ENCODE measurements around the gene SLC1A4. TPM values are rescaled to one million over a fixed set of nuclear protein-coding genes. Genes with fewer than 3 reads are reported as not detected.

The SLC1A4 gene
- total and polyA plus RNA-seq, 10 of the 15 experiments (the other 5 are each of a cell fraction or from before 2014, with no cell fraction given): 10.8 to 43.2 (median 27.7) TPM

DNA sequence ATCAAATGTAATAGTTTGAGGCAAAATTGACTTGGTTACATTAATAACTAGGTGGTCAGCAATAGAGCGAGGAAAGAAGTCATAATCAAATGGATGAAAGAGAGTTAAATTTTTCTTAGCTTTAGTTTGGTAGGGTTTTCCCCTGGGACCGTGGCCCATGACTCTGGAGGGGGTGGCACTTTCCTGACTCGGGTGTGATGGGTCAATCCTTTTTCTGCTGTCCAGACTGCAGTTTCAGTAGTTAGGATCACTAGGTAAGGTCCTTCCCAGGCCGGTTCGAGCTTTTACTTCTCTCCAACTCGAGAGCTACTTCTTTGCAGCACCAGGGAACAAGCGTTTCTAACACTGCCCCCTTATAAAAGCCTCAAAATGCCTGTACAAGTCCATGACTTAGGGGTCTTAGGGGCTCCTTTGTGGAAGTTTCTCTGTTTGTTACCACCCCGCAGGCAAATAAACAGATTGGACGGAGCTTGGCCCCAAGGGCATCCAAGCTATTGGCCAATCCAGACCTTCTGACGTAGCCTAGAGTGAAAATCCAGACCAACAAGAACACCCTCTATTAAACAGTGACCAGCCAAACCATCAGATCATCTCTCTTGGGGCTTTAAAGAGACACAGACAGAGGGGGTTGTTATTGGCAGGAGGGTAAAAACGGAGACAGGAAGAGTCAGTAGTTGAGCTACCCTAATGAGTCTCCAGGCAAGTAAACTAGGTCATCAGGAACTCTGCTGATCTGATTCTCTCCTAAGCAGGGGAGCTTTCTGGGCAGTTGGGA lies 57.6 kb downstream of the SLC1A4 start:
- ChIA-PET CTCF (interaction anchor here (0.9 to 1.8 kb wide), 4 partner anchors 9 to 460 kb away, joined by 3 to 7 read pairs (median 3); no protein-coding TSS in a partner anchor), SMC1A (ENCODE audit: uncharacterized antibody, unreplicated experiment) (interaction anchor here (0.9 to 2.6 kb wide), 6 partner anchors 8 to 132 kb away, joined by 3 to 6 read pairs (median 4); no protein-coding TSS in a partner anchor), RAD21 (ENCODE audit: unreplicated experiment) (interaction anchor here (0.6 to 0.9 kb wide), 2 partner anchors 8 to 104 kb away, joined by 3 read pairs; no protein-coding TSS in a partner anchor), POLR2A (no interaction called here)
- Histone ChIP-seq H3K4me3 (no peak overlapping the region), H3K27me3 (replicated peaks in 1 of 2; ENCODE audit: control insufficient read depth in 2 of 2, insufficient read depth in 2 of 2, low read length in 1 of 2) (no peaks in the 10 kb centered on the region), H4K20me1 (ENCODE audit: control insufficient read depth, insufficient read depth) (no peaks in the 10 kb centered on the region), H3K36me3 (ENCODE audit: control insufficient read depth in 2 of 2, insufficient read depth in 2 of 2, low read length in 1 of 2) (no peaks in the 10 kb centered on the region), H3K9me3 (replicated peaks; ENCODE audit: control insufficient read depth, insufficient read depth, low read length) (peaks cover 29% of the 10 kb centered on the region), H3K9ac (ENCODE audit: control insufficient read depth, insufficient read depth, low read length) (no peak overlapping the region), H3K4me1 (ENCODE audit: control insufficient read depth, insufficient read depth, low read length) (peaks cover 3% of the 10 kb centered on the region), H3K27ac (ENCODE audit: control insufficient read depth, insufficient read depth) (no peak overlapping the region), H3K79me2 (ENCODE audit: control insufficient read depth, insufficient read depth, low read length) (no peaks in the 10 kb centered on the region), H3K4me2 (ENCODE audit: control insufficient read depth, insufficient read depth) (no peak overlapping the region), H2AFZ (ENCODE audit: control insufficient read depth, low read depth, low read length) (no peak overlapping the region)
- BruUV-seq (replicated peaks): no TSS peak
- intact Hi-C loops (cut with micrococcal nuclease; ENCODE audit: unreplicated experiment): no loop called here
- in situ Hi-C loops (cut with MboI): no loop called here
- no peak for FAIRE-seq
- ATAC-seq: no peak
- 74% methylated on average over 11 of the region's 11 CpGs for WGBS (ENCODE audit: insufficient coverage, insufficient replicate concordance, low lambda C conversion rate, missing lambda C conversion rate)
- DNase-seq (ENCODE audit: low read depth, low spot score): no peak
- TF ChIP-seq YY1 (IDR thresholded peaks at IDR 0.05; ENCODE audit: low read depth, low read length): no peak
- no peak for TF ChIP-seq PAX8 (IDR thresholded peaks at IDR 0.05)
- TF ChIP-seq, protein P1, sequence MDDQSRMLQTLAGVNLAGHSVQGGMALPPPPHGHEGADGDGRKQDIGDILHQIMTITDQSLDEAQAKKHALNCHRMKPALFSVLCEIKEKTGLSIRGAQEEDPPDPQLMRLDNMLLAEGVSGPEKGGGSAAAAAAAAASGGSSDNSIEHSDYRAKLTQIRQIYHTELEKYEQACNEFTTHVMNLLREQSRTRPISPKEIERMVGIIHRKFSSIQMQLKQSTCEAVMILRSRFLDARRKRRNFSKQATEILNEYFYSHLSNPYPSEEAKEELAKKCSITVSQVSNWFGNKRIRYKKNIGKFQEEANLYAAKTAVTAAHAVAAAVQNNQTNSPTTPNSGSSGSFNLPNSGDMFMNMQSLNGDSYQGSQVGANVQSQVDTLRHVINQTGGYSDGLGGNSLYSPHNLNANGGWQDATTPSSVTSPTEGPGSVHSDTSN (IDR thresholded peaks at IDR 0.05; ENCODE audit: insufficient replicate concordance, low read depth, low read length): no peak
- TF ChIP-seq ESRRA (IDR thresholded peaks at IDR 0.05; ENCODE audit: low read length): no peak
- TF ChIP-seq NR2C1 (IDR thresholded peaks at IDR 0.05): no peak
- TF ChIP-seq, protein P2, sequence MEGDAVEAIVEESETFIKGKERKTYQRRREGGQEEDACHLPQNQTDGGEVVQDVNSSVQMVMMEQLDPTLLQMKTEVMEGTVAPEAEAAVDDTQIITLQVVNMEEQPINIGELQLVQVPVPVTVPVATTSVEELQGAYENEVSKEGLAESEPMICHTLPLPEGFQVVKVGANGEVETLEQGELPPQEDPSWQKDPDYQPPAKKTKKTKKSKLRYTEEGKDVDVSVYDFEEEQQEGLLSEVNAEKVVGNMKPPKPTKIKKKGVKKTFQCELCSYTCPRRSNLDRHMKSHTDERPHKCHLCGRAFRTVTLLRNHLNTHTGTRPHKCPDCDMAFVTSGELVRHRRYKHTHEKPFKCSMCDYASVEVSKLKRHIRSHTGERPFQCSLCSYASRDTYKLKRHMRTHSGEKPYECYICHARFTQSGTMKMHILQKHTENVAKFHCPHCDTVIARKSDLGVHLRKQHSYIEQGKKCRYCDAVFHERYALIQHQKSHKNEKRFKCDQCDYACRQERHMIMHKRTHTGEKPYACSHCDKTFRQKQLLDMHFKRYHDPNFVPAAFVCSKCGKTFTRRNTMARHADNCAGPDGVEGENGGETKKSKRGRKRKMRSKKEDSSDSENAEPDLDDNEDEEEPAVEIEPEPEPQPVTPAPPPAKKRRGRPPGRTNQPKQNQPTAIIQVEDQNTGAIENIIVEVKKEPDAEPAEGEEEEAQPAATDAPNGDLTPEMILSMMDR (IDR thresholded peaks at IDR 0.05 in 2 of 3, conservative IDR thresholded peaks at IDR 0.05 in 1 of 3; ENCODE audit: control insufficient read depth in 2 of 3, extremely low read depth in 1 of 3, insufficient read depth in 1 of 3, low read depth in 3 of 3, low read length in 3 of 3): no peak
- TF ChIP-seq, protein P3, sequence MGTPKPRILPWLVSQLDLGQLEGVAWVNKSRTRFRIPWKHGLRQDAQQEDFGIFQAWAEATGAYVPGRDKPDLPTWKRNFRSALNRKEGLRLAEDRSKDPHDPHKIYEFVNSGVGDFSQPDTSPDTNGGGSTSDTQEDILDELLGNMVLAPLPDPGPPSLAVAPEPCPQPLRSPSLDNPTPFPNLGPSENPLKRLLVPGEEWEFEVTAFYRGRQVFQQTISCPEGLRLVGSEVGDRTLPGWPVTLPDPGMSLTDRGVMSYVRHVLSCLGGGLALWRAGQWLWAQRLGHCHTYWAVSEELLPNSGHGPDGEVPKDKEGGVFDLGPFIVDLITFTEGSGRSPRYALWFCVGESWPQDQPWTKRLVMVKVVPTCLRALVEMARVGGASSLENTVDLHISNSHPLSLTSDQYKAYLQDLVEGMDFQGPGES (IDR thresholded peaks at IDR 0.05): no peak
- TF ChIP-seq DPF2 (IDR thresholded peaks at IDR 0.05): no peak
- TF ChIP-seq TBL1XR1 (IDR thresholded peaks at IDR 0.05; ENCODE audit: low read depth, low read length): no peak
- TF ChIP-seq HDAC2 (IDR thresholded peaks at IDR 0.05): no peak

Measured in GM12878 (cell line).